Osteoblast (primary cell): ENCODE data around the gene SFMBT2. TPM values are rescaled to one million over a fixed set of nuclear protein-coding genes. Genes with fewer than 3 reads are reported as not detected.
"Not testable (repeated sequence)": the region's sequence is repeated elsewhere in the genome, so short reads cannot be mapped to it uniquely, and the experiment has no call there.

ENCODE experiments used
- DNase-seq: peaks from one replicate; pipeline ENCODE4 v3.0.0; 2011; ENCODE audit warnings: low spot score, mixed read lengths; ENCODE audit not compliant: insufficient read length; ENCODE audit errors: missing footprints
- H2AFZ ChIP-seq: 2 replicates; pipeline ENCODE4 v1.6.0; 2011; ENCODE audit warnings: mild to moderate bottlenecking, low read length
- H3K27ac ChIP-seq: 2 replicates; pipeline ENCODE4 v1.5.1; 2011; ENCODE audit warnings: mild to moderate bottlenecking, low read depth, low read length, moderate library complexity
- H3K27me3 ChIP-seq: 2 replicates; pipeline ENCODE4 v1.6.0; 2012; ENCODE audit warnings: mild to moderate bottlenecking, control low read depth, inconsistent platforms, low read length, moderate library complexity; ENCODE audit not compliant: insufficient read depth
- H3K36me3 ChIP-seq: 2 replicates; pipeline ENCODE4 v1.5.1; 2011; ENCODE audit warnings: mild to moderate bottlenecking, low read length, control low read depth, moderate library complexity; ENCODE audit not compliant: insufficient read depth
- H3K4me1 ChIP-seq: 2 replicates; pipeline ENCODE4 v1.5.1; 2011; ENCODE audit warnings: mild to moderate bottlenecking, low read length, control low read depth, moderate library complexity; ENCODE audit not compliant: insufficient read depth
- H3K4me2 ChIP-seq: 2 replicates; pipeline ENCODE4 v1.6.0; 2011; ENCODE audit warnings: mild to moderate bottlenecking, low read length; ENCODE audit not compliant: insufficient read depth
- H3K4me3 ChIP-seq: fragments of 200-600 bp; sonication (generic); 3 replicates; pipeline ENCODE4 v1.5.1; 2012; ENCODE audit warnings: mild to moderate bottlenecking, low read length, inconsistent platforms; ENCODE audit not compliant: insufficient read depth
- H3K79me2 ChIP-seq: 2 replicates; pipeline ENCODE4 v1.6.0; 2012; ENCODE audit warnings: mild to moderate bottlenecking, low read length, control low read depth, inconsistent platforms; ENCODE audit not compliant: insufficient read depth
- H3K9me3 ChIP-seq: 2 replicates; pipeline ENCODE4 v1.5.1; 2011; ENCODE audit warnings: low read depth, low read length, control low read depth
- H4K20me1 ChIP-seq: 2 replicates; pipeline ENCODE4 v1.6.0; 2012; ENCODE audit warnings: mild to moderate bottlenecking, low read length, control low read depth; ENCODE audit not compliant: insufficient read depth
- total RNA-seq: library from RNA; depleted of rRNA; stranded (reverse); fragments of >200 nt; gene quantifications from 2 replicates; pipeline ENCODE4 v1.2.3, GENCODE V29; 2012
- TF ChIP-seq, protein P1 (sequence below): IDR thresholded peaks from 2 replicates; pipeline ENCODE4 v1.5.1; 2011; ENCODE audit warnings: mild to moderate bottlenecking, low read depth, low read length, moderate library complexity; ENCODE audit errors: extremely low read depth

The SFMBT2 gene
- total RNA-seq, 1 donor: under 0.01 TPM

DNA sequence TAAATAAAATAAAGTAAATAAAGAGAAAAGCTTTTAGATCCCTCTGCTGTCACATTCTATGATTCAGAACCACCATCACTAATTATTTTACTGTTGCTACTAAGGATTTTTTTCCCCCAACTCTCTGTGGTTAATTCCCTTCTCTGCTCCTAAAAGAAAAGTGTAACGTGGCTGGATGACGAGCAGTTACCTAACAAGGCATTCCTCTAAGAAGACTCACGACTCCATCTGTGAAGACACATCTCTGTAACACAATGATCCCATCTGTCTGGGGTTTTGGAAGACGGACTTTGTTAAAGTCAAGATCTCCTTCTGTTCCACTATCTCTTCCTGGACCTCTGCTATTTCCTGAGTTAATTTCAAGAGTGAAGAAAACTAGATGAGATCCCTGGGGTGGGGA is 179.9 kb downstream of the SFMBT2 start:
- DNase-seq: no peak

DNA sequence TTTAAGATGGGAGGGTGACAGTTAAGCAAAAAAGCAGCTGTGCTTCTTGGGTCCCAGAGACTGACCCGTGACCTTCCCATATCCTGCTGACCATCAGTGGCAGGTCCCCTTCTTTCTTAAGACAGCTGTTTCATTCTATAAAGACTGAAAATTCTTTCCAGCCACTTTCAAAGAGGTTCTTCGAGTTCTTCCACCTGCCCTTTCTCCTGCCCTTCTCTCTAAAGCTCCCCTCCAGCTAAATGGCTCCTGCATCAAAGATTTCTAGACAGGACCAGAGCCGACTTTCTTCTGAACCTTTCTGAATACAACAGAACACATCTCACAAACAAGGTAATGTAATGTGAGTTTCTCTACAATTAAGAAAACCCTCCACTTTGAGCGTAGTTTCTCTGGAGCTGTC is 180.8 kb downstream of the SFMBT2 start:
- Histone ChIP-seq H3K4me3 (no peak overlapping the region), H3K27me3 (no peaks in the 10 kb centered on the region), H4K20me1 (no peaks in the 10 kb centered on the region), H3K4me1 (no peaks in the 10 kb centered on the region), H3K4me2 (no peak overlapping the region), H3K36me3 (no peaks in the 10 kb centered on the region), H3K9me3 (peaks cover 3% of the 10 kb centered on the region), H2AFZ (no peak overlapping the region), H3K79me2 (no peaks in the 10 kb centered on the region), H3K27ac (no peak overlapping the region)
- TF ChIP-seq, protein P1, sequence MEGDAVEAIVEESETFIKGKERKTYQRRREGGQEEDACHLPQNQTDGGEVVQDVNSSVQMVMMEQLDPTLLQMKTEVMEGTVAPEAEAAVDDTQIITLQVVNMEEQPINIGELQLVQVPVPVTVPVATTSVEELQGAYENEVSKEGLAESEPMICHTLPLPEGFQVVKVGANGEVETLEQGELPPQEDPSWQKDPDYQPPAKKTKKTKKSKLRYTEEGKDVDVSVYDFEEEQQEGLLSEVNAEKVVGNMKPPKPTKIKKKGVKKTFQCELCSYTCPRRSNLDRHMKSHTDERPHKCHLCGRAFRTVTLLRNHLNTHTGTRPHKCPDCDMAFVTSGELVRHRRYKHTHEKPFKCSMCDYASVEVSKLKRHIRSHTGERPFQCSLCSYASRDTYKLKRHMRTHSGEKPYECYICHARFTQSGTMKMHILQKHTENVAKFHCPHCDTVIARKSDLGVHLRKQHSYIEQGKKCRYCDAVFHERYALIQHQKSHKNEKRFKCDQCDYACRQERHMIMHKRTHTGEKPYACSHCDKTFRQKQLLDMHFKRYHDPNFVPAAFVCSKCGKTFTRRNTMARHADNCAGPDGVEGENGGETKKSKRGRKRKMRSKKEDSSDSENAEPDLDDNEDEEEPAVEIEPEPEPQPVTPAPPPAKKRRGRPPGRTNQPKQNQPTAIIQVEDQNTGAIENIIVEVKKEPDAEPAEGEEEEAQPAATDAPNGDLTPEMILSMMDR: no peak
- DNase-seq: no peak

More for the DNA sequence above, 179.9 kb downstream of the SFMBT2 start:
- no peak overlapping the region for H3K4me2 ChIP-seq
- no peak overlapping the region for H3K4me3 ChIP-seq
- no peaks in the 10 kb centered on the region for H3K4me1 ChIP-seq
- no peaks in the 10 kb centered on the region for H3K36me3 ChIP-seq
- no peaks in the 10 kb centered on the region for H3K79me2 ChIP-seq
- TF ChIP-seq, protein P1: no peak
- no peaks in the 10 kb centered on the region for H3K27me3 ChIP-seq
- no peak overlapping the region for H2AFZ ChIP-seq
- no peaks in the 10 kb centered on the region for H4K20me1 ChIP-seq
- H3K9me3 ChIP-seq: no peaks in the 10 kb centered on the region
- H3K27ac ChIP-seq: no peak overlapping the region

DNA sequence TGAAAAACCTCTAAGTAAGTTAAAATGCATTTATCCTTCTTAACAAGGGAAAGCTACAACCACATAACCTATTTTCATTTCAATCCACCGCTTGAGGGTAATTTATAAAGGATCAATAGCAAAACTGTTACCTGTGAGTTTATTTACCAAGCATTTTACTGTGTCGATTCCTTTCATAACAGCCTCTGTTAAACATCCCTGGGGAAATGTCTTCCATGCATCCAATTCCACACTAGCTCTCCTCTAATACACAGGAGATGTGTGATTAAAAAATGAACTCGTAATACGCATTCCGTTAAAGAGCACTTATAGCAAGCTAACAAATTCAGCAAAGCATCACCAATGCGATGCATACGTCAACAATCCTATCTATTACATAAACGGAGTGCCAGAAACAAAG is 185.7 kb downstream of the SFMBT2 start:
- Histone ChIP-seq H4K20me1 (no peaks in the 10 kb centered on the region), H3K4me1 (no peaks in the 10 kb centered on the region), H3K27me3 (no peaks in the 10 kb centered on the region), H3K9me3 (peaks cover 5% of the 10 kb centered on the region), H3K4me3 (no peak overlapping the region), H2AFZ (no peak overlapping the region), H3K36me3 (no peaks in the 10 kb centered on the region), H3K79me2 (no peaks in the 10 kb centered on the region), H3K4me2 (no peak overlapping the region), H3K27ac (no peak overlapping the region)
- no peak for DNase-seq
- TF ChIP-seq, protein P1: no peak

DNA sequence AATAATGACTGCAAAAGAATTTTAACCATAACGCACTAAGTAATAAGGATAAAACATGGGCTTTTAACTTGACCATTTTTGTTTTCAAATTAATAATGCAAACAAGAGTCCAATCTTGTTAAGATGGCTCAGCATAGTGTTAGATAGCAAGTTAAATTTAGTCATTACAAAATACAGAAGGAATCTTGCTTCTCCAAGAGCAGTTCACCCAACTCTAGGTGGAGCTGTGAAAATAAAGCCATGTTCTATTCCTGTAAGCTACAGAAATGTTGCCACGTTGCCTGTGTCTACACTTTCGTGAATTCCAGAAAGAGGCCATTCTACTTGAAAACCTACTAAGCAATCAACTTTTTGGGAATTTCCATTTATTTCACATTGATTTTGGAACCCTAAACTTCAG is 191.9 kb downstream of the SFMBT2 start:
- no peak overlapping the region for H2AFZ ChIP-seq
- H3K27me3 ChIP-seq: no peaks in the 10 kb centered on the region
- DNase-seq: no peak
- no peaks in the 10 kb centered on the region for H3K36me3 ChIP-seq
- no peak overlapping the region for H3K4me3 ChIP-seq
- H4K20me1 ChIP-seq: no peaks in the 10 kb centered on the region
- no peak overlapping the region for H3K4me2 ChIP-seq
- TF ChIP-seq, protein P1: no peak
- no peak overlapping the region for H3K27ac ChIP-seq
- no peaks in the 10 kb centered on the region for H3K4me1 ChIP-seq
- H3K9me3 ChIP-seq: no peaks in the 10 kb centered on the region
- H3K79me2 ChIP-seq: no peaks in the 10 kb centered on the region

DNA sequence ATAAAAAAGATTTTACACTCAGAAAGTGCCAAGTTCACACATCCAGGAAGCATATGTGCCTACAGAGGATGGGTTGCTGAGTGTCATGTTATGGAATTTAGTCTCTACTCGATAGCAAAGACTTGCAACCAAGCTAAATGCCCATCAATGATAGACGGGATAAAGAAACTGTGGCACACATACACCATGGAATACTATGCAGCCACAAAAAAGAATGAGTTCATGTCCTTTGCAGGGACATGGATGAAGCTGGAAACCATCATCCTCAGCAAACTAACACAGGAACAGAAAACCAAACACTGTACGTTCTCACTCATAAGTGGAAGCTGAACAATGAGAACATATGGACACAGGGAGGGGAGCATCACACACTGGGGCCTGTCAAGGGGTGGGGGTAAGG is 198.1 kb downstream of the SFMBT2 start:
- not testable (repeated sequence) for H3K4me1 ChIP-seq, H4K20me1 ChIP-seq, H3K27me3 ChIP-seq, DNase-seq, H3K27ac ChIP-seq, H3K79me2 ChIP-seq, H3K4me3 ChIP-seq, H3K4me2 ChIP-seq, H2AFZ ChIP-seq, H3K36me3 ChIP-seq, H3K9me3 ChIP-seq
